HepG2 (cell line): ENCODE measurements around the gene GDPD4. TPM values are rescaled to one million over a fixed set of nuclear protein-coding genes. Genes with fewer than 3 reads are reported as not detected.

ENCODE experiments used
- ARID2 ChIP-seq: sonication (generic); formaldehyde crosslinking; IDR thresholded peaks from 2 replicates; pipeline ENCODE4 v1.8.1; 2022; ENCODE audit warnings: mild to moderate bottlenecking, missing genetic modification reagents, borderline replicate concordance
- FOXK1 ChIP-seq: sonication (generic); formaldehyde crosslinking; IDR thresholded peaks from 2 replicates; pipeline ENCODE4 v1.4.0; 2020; ENCODE audit warnings: low read depth, missing genetic modification reagents, borderline replicate concordance
- GATA4 ChIP-seq: sonication (generic); IDR thresholded peaks from 2 replicates; pipeline ENCODE4 v1.6.1; 2016; ENCODE audit warnings: antibody characterized with exemption, low read depth, borderline replicate concordance
- HDAC2 ChIP-seq: sonication (generic); formaldehyde crosslinking; IDR thresholded peaks from 2 replicates; pipeline ENCODE4 v1.4.0; 2020; ENCODE audit warnings: missing genetic modification reagents
- MXD4 ChIP-seq: IDR thresholded peaks from 2 replicates; pipeline ENCODE4 v1.6.1; 2016; ENCODE audit warnings: mild to moderate bottlenecking, missing biosample characterization, missing genetic modification reagents
- NAIF1 ChIP-seq: sonication (generic); formaldehyde crosslinking; IDR thresholded peaks from 2 replicates; pipeline ENCODE4 v1.5.0; 2020; ENCODE audit warnings: mild to moderate bottlenecking, missing genetic modification reagents, borderline replicate concordance
- PITX1 ChIP-seq: sonication (generic); formaldehyde crosslinking; IDR thresholded peaks from 2 replicates; pipeline ENCODE4 v1.5.1; 2020; ENCODE audit warnings: mild to moderate bottlenecking, missing genetic modification reagents
- TFAP4 ChIP-seq: sonication (generic); IDR thresholded peaks from 2 replicates; pipeline ENCODE4 v1.6.1; 2016; ENCODE audit warnings: low read depth, borderline replicate concordance
- TRIM24 ChIP-seq: sonication (generic); formaldehyde crosslinking; IDR thresholded peaks from 2 replicates; pipeline ENCODE4 v1.8.0; 2022; ENCODE audit warnings: mild to moderate bottlenecking, missing genetic modification reagents
- ZFYVE20 ChIP-seq: sonication (generic); formaldehyde crosslinking; IDR thresholded peaks from 2 replicates; pipeline ENCODE4 v1.8.0; 2023; ENCODE audit warnings: low read depth, mild to moderate bottlenecking, moderate library complexity, missing genetic modification reagents, borderline replicate concordance
- ZGPAT ChIP-seq: IDR thresholded peaks from 2 replicates; pipeline ENCODE4 v1.6.1; 2016; ENCODE audit warnings: mild to moderate bottlenecking
- ZMAT5 ChIP-seq: sonication (generic); formaldehyde crosslinking; IDR thresholded peaks from 2 replicates; pipeline ENCODE4 v1.5.0; 2020; ENCODE audit warnings: mild to moderate bottlenecking, low read depth, missing genetic modification reagents, borderline replicate concordance
- ZNF10 ChIP-seq: sonication (generic); formaldehyde crosslinking; IDR thresholded peaks from 2 replicates; pipeline ENCODE4 v1.4.0; 2020; ENCODE audit warnings: mild to moderate bottlenecking, low read depth, missing genetic modification reagents, borderline replicate concordance
- ZNF496 ChIP-seq: sonication (generic); formaldehyde crosslinking; IDR thresholded peaks from 2 replicates; pipeline ENCODE4 v1.8.1; 2023; ENCODE audit warnings: mild to moderate bottlenecking, moderate library complexity, missing genetic modification reagents; ENCODE audit not compliant: insufficient replicate concordance
- ZNF503 ChIP-seq: sonication (generic); formaldehyde crosslinking; IDR thresholded peaks from 2 replicates; pipeline ENCODE4 v1.4.0; 2020; ENCODE audit warnings: missing genetic modification reagents
- ZNF597 ChIP-seq: sonication (generic); formaldehyde crosslinking; IDR thresholded peaks from 2 replicates; pipeline ENCODE4 v1.5.0; 2020; ENCODE audit warnings: missing genetic modification reagents
- ZNF687 ChIP-seq: sonication (generic); formaldehyde crosslinking; IDR thresholded peaks from 2 replicates; pipeline ENCODE4 v1.5.1; 2020; ENCODE audit warnings: mild to moderate bottlenecking, missing genetic modification reagents, moderate library complexity
- ZNF75D ChIP-seq: sonication (generic); formaldehyde crosslinking; IDR thresholded peaks from 2 replicates; pipeline ENCODE4 v1.8.1; 2023; ENCODE audit warnings: missing genetic modification reagents, mild to moderate bottlenecking, borderline replicate concordance
- ZSCAN9 ChIP-seq: IDR thresholded peaks from 2 replicates; pipeline ENCODE4 v1.6.1; 2016; ENCODE audit warnings: borderline replicate concordance
- polyA plus RNA-seq, 8 experiments: library from polyadenylated mRNA; depleted of rRNA in 3 of 8; stranded (reverse) in 7 of 8; unstranded in 1 of 8; fragments of >200 nt; fragmentation: Illumina TruSeq in 4 of 8; extraction: Trizol in 4 of 8; gene quantifications; 2 replicates each; pipeline versions ENCODE4 v1.2.1 to v1.2.3, GENCODE V29; 2011 to 2016; ENCODE audit warnings: low read depth in 4 of 8, missing spikeins in 1 of 8, mixed read lengths in 1 of 8; ENCODE audit not compliant: insufficient read depth in 1 of 8
- total RNA-seq, 5 experiments: library from RNA; depleted of rRNA; stranded (reverse); fragments of >200 nt; fragmentation: Illumina TruSeq; extraction: Trizol; gene quantifications; 2 replicates each; pipeline ENCODE4 v1.2.3, GENCODE V29; 2016; ENCODE audit warnings: low read depth in 1 of 5

Gene GDPD4
- total and polyA plus RNA-seq, 2 of the 13 experiments (the other 11 are each of a cell fraction or from before 2014, with no cell fraction given), result not detected

GRCh38 chr11:77252555-77253270, 48.8 kb downstream of the GDPD4 start (continued):
- TF ChIP-seq ZGPAT (CRISPR knock-in tag), result 0 out of 2 replicates have a peak, but pooled peaks have one; percentile 27
- no peak for TF ChIP-seq ZNF496 (CRISPR knock-in tag)
- TF ChIP-seq TRIM24 (CRISPR knock-in tag), result no peak
- TF ChIP-seq NAIF1 (CRISPR knock-in tag), result no peak
- TF ChIP-seq ARID2 (CRISPR knock-in tag), result no peak
- TF ChIP-seq ZFYVE20, result no peak
- TF ChIP-seq ZMAT5, result no peak
- no peak for TF ChIP-seq ZNF597
- no peak for TF ChIP-seq ZNF10 (CRISPR knock-in tag)
- peak; percentile 15; the same call in 1 of the 2 replicates for TF ChIP-seq HDAC2
- TF ChIP-seq ZNF75D (CRISPR knock-in tag), result no peak
- no peak for TF ChIP-seq ZNF687 (CRISPR knock-in tag)
- no peak for TF ChIP-seq FOXK1 (CRISPR knock-in tag)
- no peak for TF ChIP-seq MXD4 (CRISPR knock-in tag)
- no peak for TF ChIP-seq ZSCAN9
- TF ChIP-seq TFAP4, result no peak
- TF ChIP-seq PITX1 (CRISPR knock-in tag), result no peak
- TF ChIP-seq ZNF503, result no peak
- TF ChIP-seq GATA4, result no peak
